NB4 (cell line): ENCODE measurements around the gene PDE6B.

Experiments used
- POLR2A ChIP-seq: IDR thresholded peaks from 2 replicates; pipeline ENCODE4 v1.6.1; 2011; ENCODE audit warnings: mild to moderate bottlenecking; ENCODE audit not compliant: insufficient read length; ENCODE audit errors: extremely low read depth
- TF ChIP-seq, protein P1 (sequence below): IDR thresholded peaks from one replicate; pipeline ENCODE4 v1.5.1; 2012; ENCODE audit warnings: low read depth, low read length

DNA sequence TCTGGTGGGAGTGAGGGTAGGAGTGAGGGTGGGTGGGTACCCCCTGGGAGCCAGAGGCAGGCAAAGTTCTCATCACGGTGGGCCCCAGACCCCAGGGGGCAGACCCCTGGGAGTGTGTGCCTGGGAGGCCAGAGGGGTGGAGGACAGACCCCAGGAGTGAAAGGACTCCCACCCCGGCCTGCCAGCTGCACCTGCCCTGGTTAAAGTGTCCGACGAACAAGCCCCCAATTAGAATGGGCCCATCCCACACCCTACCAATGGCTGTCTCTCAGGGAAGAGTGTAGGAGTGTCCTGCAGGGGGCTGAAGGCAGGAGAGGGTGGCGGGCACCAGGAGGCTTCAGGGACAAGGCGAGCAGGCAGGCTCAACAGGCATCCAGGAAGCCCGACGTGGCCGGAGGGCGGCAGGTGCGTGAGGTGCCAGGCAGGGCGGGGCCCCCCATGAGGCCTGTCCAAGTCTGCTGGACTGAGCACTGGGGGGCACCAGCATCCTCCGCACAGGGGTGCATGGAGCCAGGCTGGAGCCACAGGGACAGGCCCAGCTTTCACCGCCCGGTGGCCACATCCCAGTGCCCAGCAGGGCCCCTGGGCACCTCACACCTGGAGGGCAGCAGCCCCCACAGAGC is 8.7 kb downstream of the PDE6B start:
- TF ChIP-seq, protein P1, sequence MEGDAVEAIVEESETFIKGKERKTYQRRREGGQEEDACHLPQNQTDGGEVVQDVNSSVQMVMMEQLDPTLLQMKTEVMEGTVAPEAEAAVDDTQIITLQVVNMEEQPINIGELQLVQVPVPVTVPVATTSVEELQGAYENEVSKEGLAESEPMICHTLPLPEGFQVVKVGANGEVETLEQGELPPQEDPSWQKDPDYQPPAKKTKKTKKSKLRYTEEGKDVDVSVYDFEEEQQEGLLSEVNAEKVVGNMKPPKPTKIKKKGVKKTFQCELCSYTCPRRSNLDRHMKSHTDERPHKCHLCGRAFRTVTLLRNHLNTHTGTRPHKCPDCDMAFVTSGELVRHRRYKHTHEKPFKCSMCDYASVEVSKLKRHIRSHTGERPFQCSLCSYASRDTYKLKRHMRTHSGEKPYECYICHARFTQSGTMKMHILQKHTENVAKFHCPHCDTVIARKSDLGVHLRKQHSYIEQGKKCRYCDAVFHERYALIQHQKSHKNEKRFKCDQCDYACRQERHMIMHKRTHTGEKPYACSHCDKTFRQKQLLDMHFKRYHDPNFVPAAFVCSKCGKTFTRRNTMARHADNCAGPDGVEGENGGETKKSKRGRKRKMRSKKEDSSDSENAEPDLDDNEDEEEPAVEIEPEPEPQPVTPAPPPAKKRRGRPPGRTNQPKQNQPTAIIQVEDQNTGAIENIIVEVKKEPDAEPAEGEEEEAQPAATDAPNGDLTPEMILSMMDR = no peak
- no peak for TF ChIP-seq POLR2A
